Inflammatory macrophage treated with lipopolysaccharide for 1 hour (primary cell): ENCODE measurements around the gene CLPX.
"Not testable (repeated sequence)": the region's sequence is repeated elsewhere in the genome, so short reads cannot be mapped to it uniquely, and the experiment has no call there.

Experiments
- DNase-seq, 2 donors: peaks; one replicate each; pipeline ENCODE4 v3.0.0-alpha.2; 2020 to 2022

Gene CLPX

GRCh38 chr15:65100442-65100841 is 84.7 kb downstream of the CLPX start:
- DNase-seq, result no peak

DNA sequence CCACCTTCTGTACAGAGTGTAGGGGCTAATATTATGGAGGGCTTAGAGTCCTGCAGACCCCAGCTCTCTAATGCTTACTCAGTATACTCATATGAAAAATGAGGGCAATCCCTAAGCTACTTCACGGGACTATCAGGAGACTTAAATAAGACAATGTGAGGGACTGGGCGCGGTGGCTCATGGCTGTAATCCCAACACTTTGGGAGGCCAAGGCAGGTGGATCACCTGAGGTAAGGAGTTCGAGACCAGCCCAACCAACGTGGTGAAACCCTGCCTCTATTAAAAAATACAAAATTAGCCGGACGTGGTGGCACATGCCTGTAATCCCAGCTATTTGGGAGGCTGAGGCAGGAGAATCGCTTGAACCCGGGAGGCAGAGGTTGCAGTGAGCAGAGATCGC is 85.3 kb downstream of the CLPX start:
- DNase-seq, result not testable (repeated sequence)

GRCh38 chr15:65099336-65099735 is 85.8 kb downstream of the CLPX start:
- no peak for DNase-seq
